NCI-H1436 treated with DMSO at 0.1 percent for 48 hours (cell line): Measurements from ENCODE around the gene CABP4.

Experiments
- DNase-seq: peaks from one replicate; lab custom pipeline; 2025; lab: John Stamatoyannopoulos, UW

Gene CABP4

DNA sequence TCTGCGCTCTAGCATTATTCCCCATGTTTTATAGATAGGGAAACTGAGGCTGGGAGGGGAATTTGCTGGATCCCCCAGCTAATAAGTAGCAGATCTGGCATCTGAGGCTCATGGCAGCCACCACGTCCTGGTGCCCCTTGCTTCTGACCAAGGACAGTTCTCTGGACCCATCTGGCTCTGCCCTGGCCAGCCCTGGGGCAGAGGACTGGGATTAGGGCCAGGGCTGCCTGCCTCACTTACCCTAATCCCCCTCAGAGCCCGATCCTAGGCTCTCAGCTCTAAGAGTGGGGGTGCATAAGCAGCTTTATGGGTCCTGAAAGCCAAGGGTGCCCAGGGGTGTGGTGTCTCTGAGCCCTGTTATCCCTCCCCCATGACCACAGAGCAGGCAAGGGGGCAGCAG lies at the start of gene CABP4:
Gene CABP4 (plus strand): TSS at position 301 of the 400 bp plus-strand sequence. CDS start 70 bp downstream, at position 371.
- no peak for DNase-seq

DNA sequence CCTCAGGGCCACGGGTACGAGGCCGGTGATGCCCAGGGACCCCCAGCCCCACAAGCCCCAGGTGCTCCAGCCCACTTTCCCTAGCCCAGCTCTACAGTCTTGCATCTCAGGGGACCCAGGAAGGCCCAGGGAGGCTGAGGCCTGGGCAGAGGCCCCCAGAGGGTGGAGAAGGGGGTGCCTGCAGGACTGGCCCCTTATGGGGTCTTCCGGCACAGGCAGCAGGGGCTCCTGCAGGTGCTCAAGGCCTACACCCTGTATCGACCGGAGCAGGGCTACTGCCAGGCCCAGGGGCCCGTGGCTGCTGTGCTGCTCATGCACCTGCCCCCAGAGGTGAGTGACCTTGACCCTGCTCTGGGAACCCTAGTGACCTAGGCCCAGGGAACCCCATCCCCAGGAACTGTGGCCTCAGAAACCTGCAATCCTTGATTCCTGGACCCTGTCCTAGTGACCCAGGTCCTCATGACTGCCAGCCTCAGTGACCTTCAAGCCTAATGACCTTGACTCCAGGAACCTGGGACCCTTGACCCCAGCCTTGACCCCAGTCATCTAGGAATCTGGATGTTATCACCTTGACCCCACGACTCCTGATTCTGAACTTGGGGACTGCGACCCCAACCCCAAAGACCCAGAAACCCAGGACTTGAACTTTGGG lies 49.3 kb upstream of the CABP4 start:
- no peak for DNase-seq

DNA sequence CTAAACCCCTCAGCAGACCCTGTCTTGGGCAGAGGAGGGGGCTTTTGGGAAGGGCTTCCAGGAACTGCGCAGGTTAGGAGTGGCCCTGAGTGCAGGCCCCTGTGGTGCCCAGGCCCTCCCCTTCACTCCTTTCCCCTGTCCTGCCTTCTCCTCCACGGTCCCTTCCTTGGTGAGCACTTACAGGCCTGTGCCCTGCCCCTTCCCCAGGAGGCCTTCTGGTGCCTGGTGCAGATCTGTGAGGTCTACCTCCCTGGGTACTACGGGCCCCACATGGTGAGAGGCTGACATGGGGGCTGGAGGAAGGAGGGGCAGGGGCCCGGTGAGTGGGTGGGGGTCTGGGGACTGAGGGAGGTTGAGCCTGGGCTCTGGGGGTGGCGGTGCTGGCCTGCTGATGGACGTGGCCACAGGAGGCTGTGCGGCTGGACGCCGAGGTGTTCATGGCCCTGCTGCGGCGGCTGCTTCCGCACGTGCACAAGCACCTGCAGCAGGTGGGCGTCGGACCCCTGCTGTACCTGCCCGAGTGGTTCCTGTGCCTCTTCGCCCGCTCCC lies 48.7 kb upstream of the CABP4 start:
- DNase-seq, result no peak

DNA sequence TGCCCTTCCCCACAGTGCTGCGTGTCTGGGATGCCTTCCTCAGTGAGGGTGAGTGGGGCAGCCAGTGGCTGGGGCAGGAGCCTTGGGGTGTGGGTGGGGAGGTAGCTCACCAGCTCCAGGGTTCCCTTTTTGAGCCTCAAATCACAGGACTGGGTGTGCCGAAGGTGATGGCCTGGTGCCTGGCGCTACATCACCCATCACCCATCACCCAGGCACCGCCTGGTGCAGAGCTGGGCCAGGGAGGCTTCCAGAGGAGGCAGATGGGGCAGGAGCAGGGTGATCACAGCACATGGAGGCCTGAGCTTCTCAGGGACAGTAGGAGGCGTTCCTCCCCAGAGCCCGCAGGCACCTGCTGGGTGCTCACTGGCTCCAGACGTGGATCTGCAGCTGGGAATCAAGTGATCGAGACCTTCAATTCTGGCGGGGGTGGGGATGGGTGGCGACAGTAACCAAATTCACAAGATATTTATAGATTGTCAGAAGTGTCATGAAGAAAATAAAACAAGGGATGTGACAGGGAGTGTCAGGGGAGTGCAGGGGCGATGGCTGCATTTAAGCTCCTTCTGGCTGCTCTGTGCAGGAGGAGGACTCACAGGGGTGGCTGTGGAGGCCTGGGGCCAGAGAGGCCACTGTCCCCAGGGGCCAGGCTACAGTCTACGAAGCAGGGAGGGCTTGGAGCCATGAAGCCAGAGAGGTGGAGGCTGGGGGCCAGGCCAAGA lies 48.0 kb upstream of the CABP4 start:
- DNase-seq, result no peak

DNA sequence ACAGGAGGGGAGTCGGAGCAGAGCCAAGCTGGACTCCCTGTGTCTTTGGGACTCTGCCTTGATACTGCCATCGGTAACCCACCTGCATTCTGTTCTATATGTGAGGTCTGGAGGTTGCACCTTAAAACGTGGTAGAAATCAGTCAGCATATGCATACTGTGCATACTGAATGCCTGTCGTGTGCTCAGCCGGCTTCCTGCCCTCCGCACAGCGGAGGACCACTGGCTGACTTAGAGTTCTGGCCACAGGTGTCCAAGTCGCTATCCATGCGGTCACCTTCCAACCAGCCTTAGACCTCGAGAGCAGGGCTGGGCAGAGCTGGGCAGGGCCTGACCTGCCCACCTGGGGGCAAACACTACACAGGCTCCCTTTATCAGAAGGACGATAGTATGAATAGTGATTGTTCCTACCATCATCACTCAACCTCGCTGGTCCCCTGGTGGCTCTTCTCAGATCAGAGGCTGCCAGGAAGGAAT lies 47.4 kb upstream of the CABP4 start:
- no peak for DNase-seq

DNA sequence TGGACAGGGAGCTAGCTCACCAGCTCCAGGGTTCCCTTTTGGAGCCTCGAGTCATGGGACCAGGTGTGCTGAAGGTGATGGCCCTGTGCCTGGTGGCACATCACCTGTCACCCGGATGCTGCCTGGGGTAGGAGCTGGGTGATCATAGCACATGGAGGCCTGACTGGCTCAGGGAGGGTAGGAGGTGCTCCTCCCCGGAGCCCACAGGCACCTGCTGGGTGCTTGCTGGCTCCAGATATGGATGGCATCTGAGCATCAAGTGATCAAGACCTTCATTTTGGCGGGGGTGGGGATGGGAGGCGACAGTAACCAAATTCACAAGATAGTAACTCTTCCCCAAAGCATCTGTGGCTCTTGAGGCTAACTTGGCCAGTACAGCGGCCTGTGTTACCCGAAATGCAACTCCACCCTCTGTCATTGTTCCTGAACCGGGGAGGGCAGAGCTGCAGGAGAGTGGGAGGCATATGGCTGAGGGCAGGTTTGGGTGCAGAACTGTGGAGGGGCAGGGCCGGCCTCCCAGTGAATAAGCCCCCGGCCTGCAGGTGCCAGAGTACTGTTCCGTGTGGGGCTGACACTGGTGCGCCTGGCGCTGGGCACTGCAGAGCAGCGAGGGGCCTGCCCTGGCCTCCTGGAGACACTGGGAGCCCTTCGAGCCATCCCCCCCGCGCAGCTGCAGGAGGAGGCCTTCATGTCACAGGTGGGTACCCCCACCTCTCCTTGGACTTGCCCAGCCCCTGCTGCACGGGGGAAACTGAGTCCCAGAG lies 46.5 kb upstream of the CABP4 start:
- no peak for DNase-seq

DNA sequence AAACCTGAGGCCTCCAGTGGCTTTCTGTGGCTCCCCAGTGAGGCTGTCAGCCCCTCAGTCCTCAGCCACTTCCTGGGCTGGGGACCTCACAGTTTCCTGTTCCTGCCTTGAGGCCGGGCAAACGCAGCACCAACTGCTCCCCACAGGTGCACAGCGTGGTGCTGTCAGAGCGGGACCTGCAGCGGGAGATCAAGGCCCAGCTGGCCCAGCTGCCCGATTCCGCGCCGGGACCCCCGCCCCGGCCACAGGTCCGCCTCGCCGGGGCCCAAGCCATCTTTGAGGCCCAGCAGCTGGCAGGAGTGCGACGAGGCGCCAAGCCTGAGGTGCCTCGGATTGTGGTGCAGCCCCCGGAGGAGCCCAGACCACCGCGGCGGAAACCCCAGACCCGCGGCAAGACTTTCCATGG lies 45.9 kb upstream of the CABP4 start:
- no peak for DNase-seq

DNA sequence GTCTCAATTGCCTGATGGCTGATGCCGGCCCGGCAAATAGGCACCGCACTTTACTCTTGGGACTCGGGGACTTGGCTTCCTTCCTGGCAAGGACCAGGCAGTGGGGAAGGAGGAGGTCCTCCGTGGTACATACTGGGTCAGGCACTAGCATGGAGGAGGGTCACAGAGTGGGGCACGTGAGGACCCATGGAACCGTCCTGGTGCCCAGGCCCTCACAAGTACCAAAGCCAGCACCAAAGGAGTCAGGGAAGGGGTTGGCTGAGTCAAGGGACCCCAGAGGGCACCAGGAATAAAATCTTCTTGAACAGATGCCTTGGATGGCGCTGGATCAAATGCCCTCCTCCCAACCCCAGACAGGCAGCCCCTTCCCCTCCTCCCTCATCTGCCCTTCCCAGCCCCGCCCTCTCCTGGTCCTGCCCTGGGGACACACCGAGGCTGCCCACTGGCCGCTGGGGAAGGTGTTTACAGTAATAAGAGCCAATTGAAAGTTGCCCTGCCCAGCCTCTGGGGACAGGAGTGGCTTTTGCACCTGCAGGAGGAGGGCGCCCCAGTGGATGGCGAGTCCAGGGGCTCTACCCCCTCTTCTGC lies 45.3 kb upstream of the CABP4 start:
- peak; percentile 63 for DNase-seq

DNA sequence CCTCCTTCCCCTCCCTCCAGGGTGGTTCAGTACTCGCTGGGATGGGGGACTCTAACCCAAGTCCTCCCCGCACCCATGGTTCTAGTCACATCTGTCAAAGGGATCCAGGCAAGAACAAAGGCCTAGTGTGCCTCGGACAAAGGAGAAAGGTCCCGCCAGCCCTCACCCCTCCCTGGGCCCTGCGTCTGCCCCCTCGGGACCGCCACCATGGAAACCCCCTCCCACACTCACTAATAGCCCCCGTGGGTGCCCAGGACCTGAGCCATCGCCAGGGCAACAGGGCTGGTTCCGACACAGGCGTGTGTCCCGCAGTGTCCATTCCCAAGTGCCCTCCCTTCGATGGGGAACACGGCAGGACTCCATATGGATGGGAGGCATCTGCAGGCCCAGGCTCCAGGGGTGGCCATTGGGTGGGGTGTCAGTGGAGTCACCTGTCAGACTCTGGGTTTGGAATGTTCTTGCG lies 44.8 kb upstream of the CABP4 start:
- DNase-seq, result no peak

DNA sequence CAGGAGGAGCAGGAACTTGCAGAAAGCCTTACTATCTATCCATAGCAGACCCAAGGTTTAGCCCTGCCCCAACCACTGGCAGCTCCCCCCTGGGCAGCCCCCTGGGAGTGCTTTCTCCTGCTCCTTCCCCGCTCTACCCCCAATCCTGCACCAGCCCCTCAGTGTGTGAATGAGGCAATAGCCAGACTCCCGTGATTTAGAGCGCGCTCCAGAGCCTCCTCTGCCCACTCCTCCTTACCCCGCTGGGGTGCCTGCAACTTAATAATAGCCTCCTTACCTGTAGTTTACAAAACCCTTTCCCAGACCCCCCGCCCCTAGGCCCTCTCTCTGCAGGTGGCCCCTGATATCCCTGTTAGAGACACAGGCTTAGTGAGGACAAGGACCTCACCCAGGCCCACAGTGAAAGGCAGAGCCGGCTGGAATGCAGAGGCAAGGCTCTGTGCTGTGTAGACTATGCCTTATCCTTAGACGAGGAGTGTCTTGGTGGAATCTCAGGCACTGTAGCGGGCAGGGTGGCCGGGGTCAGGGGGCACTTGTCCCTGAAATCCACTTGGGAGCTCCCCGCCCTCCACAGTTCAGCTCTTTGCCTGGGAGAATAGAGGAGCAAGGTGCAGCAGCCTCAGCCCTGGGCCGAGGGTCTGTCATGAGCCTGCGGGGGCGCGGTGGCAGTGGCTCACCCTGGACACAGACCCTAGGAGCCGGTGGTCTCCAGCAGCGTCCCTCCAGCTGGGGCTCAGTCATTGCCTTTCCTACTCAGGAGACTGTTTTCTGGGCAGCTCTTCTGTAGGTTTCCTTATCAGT lies 44.0 kb upstream of the CABP4 start:
- no peak for DNase-seq

DNA sequence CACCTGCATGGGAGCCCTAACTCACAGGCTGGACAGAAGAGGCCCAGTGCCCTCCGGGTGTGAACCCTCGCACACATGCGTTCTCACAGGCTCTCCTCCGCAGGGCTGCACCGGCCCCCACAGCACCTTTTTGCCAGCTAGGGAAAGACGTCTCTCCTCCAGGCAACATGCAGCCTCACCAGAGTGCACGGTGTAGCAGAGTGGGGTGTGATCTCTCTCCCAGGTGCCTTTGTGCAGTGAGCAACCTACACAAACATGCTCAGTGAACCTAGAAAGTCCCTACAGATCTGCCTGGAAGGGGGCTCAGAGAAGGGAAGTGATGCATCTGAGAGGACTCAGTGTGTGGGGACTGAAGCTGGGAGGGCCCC lies 43.4 kb upstream of the CABP4 start:
- DNase-seq, result no peak

DNA sequence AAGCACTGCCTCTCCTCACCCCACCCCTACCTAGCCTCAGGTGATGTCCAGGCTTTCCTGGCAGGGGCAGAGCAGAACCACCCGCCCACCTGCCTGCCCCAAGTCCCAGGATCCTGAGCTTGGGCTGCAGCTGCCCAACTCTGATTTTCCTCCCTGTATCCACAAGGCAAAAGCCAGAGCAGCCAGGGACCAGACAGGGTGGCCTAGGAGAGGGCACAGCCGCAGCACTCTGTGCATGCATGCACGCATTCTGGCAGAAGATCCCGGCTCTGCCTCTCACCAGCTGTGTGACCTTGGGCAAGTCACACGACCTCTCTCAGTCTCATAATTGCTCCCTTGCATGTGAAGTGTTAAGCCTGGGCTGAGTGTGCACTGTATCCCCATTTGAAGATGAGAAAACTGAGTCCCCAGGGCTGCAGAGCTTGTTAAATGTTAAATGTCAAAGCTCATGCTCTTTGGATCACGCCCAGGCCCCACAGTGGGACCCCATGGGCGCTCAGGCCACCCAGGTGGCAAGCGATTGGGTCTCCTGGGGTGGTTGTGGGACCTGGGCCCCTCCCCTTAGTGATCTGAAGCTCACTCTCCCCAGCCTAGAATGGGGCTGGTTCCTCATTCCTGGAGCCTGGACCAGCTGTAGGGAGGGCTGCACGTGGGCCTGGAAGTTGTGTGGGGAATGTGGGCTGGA lies 42.5 kb upstream of the CABP4 start:
- no peak for DNase-seq

DNA sequence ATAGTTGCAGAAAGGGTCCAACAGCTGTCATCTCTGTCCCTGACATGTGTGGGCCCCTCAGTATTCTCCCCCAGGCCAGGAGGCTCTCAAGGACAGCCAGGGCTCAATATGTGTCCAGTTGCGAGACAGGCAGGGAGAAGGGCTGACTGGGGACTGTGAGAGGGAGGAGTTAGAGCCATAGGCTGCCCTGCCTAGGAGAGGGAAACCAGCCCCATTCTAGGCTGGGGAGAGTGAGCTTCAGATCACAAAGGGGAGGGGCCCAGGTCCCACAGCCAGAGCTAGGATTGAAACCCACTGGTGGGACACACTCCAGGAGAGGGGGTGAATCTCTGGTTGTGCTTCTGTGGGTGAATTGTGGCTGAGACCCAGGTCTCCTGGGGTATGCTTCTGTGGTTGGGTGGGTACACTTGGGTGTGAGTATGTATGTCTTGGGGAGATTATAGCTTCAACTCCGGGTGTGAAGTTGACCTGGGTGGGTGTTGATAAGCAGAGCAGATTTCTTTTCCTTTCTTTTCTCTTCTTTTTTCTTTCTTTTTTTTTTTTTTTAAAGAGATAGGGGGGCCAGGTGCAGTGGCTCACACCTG lies 41.8 kb upstream of the CABP4 start:
- DNase-seq, result no peak

DNA sequence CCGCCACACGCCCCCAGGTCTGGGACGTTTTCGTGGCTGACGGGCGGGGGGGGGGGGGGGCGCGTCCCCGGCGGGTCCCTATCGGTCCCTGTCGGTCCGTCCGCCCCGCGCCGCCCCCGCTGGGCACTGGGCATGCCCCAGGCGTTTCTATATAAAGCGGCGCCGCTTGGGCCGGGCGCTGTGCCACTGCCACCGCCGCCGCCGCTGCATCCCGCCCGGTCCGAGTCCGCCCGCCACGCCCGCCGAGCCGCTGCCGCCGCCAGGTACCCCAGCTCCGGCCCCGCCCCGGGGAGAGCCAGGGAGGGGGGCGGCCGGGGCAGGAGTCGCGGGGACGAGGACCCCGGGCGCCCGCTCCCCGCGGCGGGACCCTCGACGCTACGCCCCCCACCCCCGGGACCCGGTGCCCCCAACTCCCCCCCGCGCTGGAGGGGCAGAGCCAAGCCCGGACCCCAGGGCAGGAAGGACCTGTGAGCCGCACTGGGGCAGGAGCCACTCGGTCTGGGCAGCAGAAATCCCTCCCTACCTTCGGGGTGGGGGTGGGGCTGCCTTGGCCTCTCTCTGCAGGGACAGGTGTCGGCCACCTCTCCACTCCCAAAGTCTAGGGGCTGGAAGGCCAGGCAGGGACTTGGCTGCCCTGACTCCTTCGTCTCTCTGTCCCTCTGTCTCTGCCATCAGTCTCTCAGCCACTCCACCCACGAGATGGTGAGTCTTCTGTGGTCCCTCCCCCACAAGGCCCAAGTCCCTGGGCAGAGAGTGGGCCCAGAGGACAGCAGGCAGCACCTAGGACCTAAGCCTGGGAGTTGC lies 39.5 kb upstream of the CABP4 start, which contains the start of gene CARNS1:
Gene CARNS1 (plus strand): TSS at position 178 of the 804 bp plus-strand sequence. CDS start 522 bp downstream, at position 700.
- no peak for DNase-seq

DNA sequence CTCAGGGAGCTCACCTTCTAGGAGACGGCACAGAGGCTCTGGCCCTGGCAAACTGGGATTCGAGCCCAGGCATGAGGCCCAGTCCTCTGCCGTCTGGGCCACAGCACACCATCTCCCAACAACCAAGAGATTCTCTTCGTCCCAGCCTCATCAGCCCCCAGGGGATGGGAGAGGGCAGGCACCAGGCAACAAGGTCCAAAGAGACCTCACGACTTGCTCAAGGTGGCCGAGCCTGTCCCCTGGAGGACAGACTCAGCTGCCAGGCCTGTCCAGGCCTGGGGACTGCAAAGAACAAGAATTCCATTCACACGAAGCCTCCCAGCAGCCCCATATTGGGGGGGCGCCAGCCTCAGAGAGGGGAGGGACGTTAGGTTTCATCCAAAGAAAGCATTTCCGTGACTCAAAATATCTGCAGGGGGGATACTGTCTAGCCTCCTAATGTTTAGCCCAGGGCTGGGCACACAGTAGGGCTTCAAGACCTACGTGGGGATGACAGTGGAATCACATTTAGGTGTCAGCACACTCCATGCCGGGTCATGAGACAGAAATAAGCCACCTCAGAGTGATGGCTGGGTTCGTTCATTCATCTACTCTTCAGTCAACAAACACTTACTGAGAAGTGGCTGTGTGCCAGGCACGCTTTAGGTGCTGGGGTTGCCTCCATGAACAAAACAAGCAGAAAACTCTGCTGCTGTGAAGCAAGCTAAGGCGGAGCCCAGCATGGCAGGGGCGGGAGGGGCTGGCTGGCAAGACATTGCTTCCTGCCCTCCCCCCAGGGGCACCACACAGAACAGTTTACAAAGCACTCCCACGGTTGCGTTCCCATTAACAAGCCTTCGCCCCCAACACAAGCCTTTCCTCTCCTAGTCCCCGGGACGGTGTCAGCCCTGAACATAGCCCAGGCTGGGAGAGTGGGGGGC lies 38.5 kb upstream of the CABP4 start:
- peak; percentile 49 for DNase-seq

DNA sequence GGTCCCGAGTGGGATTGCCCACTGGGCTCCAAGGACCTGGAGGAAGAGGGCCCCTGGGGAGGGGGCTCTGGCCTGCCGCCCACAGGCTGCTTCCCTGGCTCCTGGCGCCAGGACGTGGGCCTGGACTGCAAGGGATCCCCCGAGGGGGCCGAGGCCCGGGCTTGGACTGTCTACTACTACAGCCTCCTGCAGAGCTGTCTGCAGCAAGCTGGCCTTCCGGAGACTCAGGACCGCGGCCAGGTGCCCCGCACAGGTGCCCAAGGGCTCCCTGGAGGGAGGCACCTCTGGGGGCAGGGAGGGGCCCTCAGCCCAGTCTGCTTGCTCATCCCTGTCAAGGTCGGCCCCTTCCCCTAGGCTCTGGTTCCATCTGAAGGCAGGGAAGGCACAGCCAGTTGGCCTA lies 37.7 kb upstream of the CABP4 start:
- no peak for DNase-seq

DNA sequence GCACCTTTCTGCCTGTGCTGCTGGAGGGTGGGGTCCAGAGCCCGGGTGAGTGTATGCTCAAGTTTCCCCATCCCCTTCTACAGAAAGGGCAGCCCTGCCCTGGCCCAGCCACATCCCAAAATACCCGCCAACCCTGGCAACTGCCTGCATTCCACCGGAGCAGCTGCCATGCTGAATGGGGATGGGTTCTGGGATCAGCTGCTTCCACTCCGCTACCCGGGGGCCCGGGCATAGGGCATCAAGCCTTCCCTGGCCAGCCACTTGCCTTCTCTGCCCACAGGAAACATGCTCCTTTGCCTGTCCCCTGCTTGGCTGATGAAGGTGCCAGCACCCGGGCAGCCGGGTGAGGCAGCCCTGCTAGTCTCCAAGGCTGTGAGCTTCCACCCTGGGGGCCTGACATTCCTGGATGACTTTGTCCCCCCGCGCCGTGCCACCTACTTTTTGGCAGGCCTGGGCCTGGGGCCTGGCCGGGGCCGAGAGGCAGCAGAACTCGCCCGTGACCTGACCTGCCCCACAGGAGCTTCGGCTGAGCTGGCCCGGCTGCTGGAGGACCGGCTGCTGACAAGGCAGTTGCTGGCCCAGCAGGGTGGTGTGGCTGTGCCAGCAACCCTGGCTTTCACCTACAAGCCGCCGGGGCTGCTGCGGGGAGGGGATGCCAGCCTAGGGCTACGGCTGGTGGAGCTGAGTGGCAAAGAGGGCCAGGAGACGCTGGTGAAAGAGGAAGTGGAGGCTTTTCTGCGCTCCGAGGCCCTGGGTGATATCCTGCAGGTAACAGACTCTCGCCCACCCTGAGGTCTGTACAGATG lies 36.5 kb upstream of the CABP4 start:
- no peak for DNase-seq
